Measurements from ENCODE around the gene KRT4. TPM values are rescaled to one million over a fixed set of nuclear protein-coding genes. Genes with fewer than 3 reads are reported as not detected.

KRT4 gene
- total RNA-seq, 1 experiment from 2014 or later, result not detected

DNA sequence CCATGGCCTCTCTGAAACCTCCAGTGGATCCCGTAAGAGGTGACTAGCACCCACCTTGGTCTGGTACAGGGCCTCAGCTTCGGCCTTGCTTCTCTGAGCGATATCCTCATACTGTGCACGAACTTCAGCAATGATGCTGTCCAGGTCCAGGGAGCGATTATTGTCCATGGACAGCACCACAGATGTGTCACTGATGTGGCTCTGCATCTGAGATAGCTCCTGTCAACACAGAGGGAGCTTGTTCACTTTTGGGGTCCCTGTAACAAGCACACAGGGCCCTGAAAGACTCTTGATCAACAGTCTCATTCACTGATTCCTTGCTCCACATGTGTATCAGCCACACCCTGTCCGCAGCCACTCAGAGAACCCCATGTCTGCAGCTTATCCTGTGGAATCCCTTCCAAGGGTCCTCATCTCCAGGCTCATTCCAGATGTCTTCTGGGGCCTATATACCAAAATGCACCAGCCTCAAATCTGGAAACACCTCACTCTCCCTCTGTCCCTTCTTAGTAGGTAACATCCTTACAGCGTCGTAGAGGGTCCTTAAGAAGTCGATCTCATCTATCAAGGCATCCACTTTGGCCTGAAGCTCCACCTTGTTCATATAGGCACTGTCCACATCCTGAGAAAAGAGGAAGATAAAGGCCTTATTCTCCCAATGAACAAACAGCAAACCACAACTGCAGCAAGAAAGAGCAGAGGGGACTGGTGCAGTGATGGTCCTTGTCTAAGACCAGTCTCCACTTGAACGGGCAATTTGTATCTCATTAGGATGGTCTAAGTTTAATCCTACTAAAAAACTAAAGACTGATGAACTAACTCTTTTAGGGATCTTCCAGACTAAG lies 21.5 kb downstream of the KRT4 start:
- no peak for DNase-seq (ENCODE audit: low spot score)

GRCh38 chr12:52791271-52792184 lies 22.4 kb downstream of the KRT4 start:
- no peak for DNase-seq (ENCODE audit: low spot score)

DNA sequence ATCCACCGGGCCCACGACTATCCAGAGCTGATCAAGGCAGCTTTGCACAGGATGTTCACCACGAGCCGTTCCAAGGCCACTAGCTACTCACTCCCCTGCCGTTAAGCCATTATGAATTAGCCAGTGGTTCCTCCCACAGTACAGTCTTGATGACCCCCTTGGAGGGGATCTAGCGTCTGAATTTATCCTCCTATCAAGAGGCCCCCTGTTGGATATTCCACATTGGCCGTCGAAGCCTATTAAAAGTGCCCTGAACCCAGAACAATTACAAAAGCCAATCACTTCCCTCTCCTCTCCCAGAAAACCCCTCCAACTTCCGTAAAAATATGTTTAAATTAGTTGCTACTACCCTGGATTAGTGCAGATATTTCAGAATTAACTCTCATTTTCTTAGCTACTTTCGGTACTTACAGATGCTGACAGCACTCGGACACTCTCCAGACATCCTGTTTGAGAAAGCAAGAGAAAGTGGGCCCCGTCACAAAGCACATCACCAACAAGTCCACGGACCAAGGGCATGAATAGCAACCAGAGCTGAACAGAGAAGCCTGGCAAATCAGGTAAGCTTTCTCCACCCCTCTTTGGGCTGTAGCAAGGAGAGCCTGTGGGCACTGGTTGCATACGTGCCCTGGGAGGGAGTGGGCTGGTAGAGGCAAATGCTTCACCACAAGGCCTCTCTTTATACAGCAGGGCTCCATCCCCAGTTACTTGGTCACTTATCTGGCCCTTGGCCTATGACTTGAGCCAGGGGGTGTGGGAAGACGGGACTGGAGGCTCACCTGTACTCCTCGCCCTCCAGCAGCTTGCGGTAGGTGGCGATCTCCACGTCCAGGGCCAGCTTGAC lies 23.3 kb downstream of the KRT4 start:
- no peak for DNase-seq (ENCODE audit: low spot score)

DNA sequence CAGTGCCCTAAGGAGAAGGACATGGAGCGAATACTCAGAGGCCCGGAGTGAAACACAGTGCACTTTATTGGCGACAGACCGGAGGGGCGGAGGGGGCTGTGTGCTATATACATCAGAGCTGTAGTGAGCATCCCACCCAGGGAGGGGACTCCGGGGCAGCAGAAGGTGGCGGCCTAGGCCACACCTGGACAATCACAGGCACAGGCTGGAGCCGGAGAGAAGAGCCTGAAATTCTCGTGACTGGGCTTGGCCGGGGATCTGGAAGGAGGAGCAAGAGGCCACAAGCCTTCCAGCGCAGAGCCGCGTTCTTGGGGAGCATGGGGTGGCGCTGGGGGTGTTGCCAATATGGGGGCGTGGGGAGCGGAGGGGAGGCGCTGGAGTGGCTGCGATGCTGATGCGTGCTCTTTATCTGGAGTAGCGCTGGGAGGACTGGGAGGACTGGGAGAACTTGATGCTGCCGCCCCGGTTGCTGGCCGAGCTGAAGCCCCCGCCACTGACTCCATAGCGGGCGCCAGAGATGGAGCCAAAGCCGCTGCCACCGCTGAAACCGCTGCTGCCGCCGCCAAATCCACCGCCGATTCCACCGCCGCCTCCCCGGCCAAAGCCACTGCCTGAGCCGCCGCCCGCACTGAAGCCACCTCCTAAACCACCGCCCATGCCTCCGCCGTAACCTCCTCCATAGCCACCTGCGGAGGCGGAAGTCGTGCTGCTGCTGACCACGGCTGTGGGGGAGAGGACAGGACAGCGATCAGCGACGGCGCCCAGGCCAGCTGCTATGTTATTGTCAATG lies 24.1 kb downstream of the KRT4 start:
- DNase-seq (ENCODE audit: low spot score), result no peak

DNA sequence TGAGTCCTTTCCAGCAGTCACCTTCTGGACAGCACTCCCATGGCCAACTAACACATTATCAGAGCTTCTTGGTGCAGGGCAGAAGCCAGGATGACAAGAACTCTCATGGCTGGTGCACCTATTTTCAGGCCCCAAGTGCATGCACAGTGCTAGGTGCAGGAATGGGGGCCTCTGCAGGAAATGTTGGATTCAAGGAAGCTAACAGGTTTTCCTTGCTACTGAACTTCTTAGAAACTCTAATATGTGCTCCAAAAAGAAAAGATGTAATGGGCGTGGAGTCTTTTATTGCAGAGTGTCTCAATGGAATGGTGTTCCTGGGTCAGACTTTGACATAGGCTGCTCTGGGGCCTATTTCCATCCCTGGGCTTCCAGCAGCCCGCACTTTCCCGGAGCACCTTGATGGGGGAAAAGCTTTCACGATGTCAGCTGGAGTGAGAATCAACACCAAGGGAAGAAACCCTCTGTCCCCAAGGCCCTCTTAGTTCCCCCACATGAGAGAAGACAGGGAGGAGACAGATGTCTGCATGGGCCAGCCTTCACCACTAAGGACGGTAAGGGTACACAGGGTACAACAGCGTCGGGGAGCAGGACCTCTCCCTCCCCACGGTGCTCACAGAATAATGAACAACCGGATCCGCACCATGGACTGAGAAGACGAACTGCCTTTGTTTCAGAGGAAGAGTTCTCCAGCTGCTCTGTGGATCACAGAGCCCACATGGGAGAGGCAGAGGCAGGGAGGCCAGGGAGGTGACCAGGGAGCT lies 24.9 kb downstream of the KRT4 start:
- no peak for DNase-seq (ENCODE audit: low spot score)

- no peak for DNase-seq (ENCODE audit: low spot score)
Measured at GRCh38 chr12:52788192-52788875, 25.6 kb downstream of the KRT4 start.

- no peak for DNase-seq (ENCODE audit: low spot score)
Measured at GRCh38 chr12:52787324-52788191, 26.4 kb downstream of the KRT4 start.

DNA sequence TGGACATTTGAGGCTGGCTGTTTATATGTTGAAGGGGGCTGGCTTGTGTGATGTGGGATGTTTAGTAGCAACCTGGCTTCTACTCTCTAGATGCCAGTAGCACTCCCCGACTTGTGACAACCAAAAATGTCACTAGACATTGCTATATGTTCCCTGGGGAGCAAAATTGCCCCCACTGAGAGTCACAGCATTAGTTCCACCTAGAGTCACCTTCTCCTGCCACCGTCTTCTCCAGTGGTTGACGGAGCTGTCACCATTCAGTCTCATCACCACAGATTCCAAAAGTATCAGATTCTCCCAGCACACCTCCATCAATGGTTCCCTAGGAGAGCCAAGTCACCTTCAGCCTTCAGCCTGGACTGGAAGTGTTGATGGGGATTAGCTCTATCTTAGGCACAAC lies 29.0 kb downstream of the KRT4 start:
- no peak for DNase-seq (ENCODE audit: low spot score)

DNA sequence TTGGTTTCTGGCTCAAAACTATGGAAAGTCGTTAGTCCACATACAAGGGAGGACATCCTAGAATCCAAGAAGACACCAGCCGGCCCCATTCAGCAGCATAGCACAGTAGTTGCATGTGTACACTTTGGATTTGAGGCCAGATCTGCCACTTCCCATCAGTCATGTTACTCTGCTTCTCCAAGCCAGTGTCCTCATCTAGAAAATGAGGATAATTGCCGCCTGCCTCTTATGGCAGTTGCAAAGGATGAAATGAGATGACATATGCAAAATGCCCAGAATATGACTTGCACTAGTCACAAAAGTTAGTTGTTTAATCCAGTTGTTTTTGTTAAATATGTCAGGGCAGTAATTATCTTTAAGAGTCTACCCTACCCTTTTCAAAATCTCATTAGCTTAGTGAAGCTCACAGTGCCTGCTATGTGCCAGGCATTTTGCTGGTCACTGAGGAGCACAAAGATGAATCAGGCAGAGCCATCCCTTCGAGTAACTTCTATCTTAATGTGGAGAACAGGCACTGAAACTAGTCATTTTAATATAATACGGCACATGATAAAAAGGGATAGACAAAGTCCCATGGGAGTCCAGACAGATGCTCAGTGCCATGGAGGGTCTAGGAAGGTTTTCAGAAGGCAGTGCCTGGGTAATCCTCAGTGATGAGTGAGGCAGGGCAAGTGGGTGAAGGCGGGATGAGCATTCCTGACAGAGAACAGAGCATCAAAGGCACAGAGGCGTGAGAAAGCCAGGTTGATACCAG lies 30.2 kb downstream of the KRT4 start:
- DNase-seq (ENCODE audit: low spot score), result no peak

DNA sequence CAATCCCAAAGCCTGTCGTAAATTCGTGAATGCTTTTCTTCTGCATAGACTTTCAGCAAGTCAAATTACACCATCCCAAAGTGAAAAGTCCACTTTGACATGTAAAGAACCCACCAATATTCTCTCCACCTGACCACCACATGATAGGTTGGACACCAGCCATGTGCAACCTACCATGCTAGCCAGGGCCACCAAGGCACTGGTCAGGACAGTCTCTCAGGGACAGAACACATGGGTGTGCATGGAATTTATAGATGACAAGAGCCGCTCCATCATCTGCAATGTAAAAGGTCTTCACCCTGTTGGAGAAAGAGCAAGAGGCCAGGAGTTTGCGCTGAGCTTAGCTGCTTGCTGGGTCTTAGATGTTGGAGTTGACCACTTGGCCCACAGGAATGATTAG lies 31.4 kb downstream of the KRT4 start:
- no peak for DNase-seq (ENCODE audit: low spot score)

DNA sequence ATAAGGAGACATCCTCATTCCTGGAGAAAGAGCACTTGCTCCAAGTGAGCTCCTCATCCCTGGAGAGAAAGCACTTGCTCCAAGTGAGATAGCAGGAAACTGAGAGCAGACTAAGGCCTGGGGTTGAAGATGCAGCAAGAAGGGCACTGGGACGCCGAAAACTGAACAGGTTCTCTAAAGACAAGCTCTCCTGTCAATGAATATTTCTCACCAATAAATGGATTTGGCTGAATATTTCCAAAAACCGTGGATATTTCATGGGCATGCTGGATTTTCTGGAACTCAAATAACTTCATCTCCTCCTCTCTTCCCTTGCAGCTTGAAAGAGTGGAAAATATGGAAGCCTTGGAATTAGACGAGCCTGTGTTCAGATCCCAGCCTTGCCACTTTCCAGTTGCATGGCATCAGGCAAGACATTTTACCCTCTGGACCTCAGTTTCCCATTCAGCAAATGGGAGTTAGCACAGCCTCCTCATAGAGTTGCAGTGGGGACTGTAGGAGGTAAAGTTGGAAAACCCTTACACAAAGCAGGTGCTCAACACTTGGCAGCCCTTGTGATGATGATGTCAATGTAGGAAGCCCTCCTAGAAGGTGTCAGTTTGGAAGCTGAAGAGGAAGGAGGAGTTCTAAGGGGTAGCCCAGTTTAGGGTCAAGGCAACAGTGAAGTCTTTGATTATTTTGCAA lies 32.4 kb downstream of the KRT4 start:
- no peak for DNase-seq (ENCODE audit: low spot score)

GRCh38 chr12:52779914-52780313 lies 34.0 kb downstream of the KRT4 start:
- DNase-seq (ENCODE audit: low spot score), result no peak

DNA sequence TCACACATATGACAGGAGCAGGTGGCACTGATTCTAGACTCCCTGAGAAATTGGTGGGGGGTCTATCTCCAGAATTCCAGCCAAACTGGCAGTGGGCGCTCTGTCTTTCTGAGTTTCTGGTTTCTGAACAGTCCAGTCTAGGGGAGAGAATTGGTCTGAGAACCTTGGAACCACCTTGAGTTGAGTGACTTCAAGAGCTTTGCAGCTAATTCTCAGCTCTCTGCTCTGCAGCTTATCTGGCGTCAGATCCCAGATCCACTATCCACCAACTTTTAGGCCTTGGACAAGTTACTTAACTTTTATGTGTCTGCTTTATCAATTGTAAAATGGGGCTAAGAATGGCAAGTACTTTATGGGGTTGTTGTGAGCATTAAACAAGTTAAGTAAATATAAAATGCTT lies 35.1 kb downstream of the KRT4 start:
- DNase-seq (ENCODE audit: low spot score), result no peak

GRCh38 chr12:52777566-52777965 lies 36.4 kb downstream of the KRT4 start:
- no peak for DNase-seq (ENCODE audit: low spot score)

- no peak for DNase-seq (ENCODE audit: low spot score)
Measured at GRCh38 chr12:52776913-52777395, 37.0 kb downstream of the KRT4 start, which contains the start of gene KRT76. TSS of gene KRT76 (minus strand) at chr12:52777345. CDS start at chr12:52777291, 54 bp downstream.

GRCh38 chr12:52776435-52776834 lies 37.5 kb downstream of the KRT4 start:
- DNase-seq (ENCODE audit: low spot score), result no peak

GRCh38 chr12:52774629-52775250 lies 39.2 kb downstream of the KRT4 start:
- no peak for DNase-seq (ENCODE audit: low spot score)

All from A172 (cell line).